HepG2 (cell line): ENCODE results near the gene NR2F6. TPM values are rescaled to one million over a fixed set of nuclear protein-coding genes. Genes with fewer than 3 reads are reported as not detected.

Experiments used
- FOXC1 ChIP-seq: sonication (generic); formaldehyde crosslinking; IDR thresholded peaks from 2 replicates; pipeline ENCODE4 v1.8.0; 2022; ENCODE audit warnings: mild to moderate bottlenecking, missing genetic modification reagents, borderline replicate concordance
- HNRNPK ChIP-seq: fragments of 200-400 bp; formaldehyde crosslinking; IDR thresholded peaks from 2 replicates; pipeline ENCODE4 v1.6.1; 2018; ENCODE audit warnings: low read length, low read depth, moderate library complexity, mild to moderate bottlenecking; ENCODE audit not compliant: poor library complexity, severe bottlenecking
- MXD3 ChIP-seq: IDR thresholded peaks from 2 replicates; pipeline ENCODE4 v1.6.1; 2016; ENCODE audit warnings: mild to moderate bottlenecking, missing biosample characterization, missing genetic modification reagents
- NR2F2 ChIP-seq: IDR thresholded peaks from 2 replicates; pipeline ENCODE4 v1.6.1; 2012; ENCODE audit warnings: low read depth, inconsistent platforms, borderline replicate concordance
- PHF20 ChIP-seq: sonication (generic); formaldehyde crosslinking; IDR thresholded peaks from 2 replicates; pipeline ENCODE4 v1.5.0; 2020; ENCODE audit warnings: mild to moderate bottlenecking, missing genetic modification reagents
- PREB ChIP-seq: sonication (generic); formaldehyde crosslinking; IDR thresholded peaks from 2 replicates; pipeline ENCODE4 v1.4.0; 2020; ENCODE audit warnings: missing genetic modification reagents
- SALL1 ChIP-seq: sonication (generic); formaldehyde crosslinking; IDR thresholded peaks from 2 replicates; pipeline ENCODE4 v1.8.0; 2022; ENCODE audit warnings: mild to moderate bottlenecking, missing genetic modification reagents
- U2AF2 ChIP-seq: fragments of 200-400 bp; formaldehyde crosslinking; IDR thresholded peaks from 2 replicates; pipeline ENCODE4 v1.6.1; 2017; ENCODE audit warnings: low read depth, mild to moderate bottlenecking, low read length
- XBP1 ChIP-seq: sonication (generic); formaldehyde crosslinking; IDR thresholded peaks from 2 replicates; pipeline ENCODE4 v1.5.0; 2020; ENCODE audit warnings: missing genetic modification reagents
- ZMYM4 ChIP-seq: sonication (generic); formaldehyde crosslinking; IDR thresholded peaks from 2 replicates; pipeline ENCODE4 v1.8.1; 2023; ENCODE audit warnings: mild to moderate bottlenecking, missing genetic modification reagents
- ZNF12 ChIP-seq: sonication (generic); formaldehyde crosslinking; IDR thresholded peaks from 2 replicates; pipeline ENCODE4 v1.5.0; 2020; ENCODE audit warnings: missing genetic modification reagents
- ZNF282 ChIP-seq: fragments of 450-650 bp; IDR thresholded peaks from 2 replicates; pipeline ENCODE4 v1.6.1; 2018; ENCODE audit not compliant: partially characterized antibody
- ZNF772 ChIP-seq: sonication (generic); formaldehyde crosslinking; IDR thresholded peaks from 2 replicates; pipeline ENCODE4 v1.5.0; 2020; ENCODE audit warnings: mild to moderate bottlenecking, missing genetic modification reagents
- ZNF883 ChIP-seq: sonication (generic); formaldehyde crosslinking; IDR thresholded peaks from 2 replicates; pipeline ENCODE4 v1.5.1; 2020; ENCODE audit warnings: mild to moderate bottlenecking, missing genetic modification reagents; ENCODE audit errors: not compliant biosample characterization
- polyA plus RNA-seq, 8 experiments: library from polyadenylated mRNA; depleted of rRNA in 3 of 8; stranded (reverse) in 7 of 8; unstranded in 1 of 8; fragments of >200 nt; fragmentation: Illumina TruSeq in 4 of 8; extraction: Trizol in 4 of 8; gene quantifications; 2 replicates each; pipeline versions ENCODE4 v1.2.1 to v1.2.3, GENCODE V29; 2011 to 2016; ENCODE audit warnings: low read depth in 4 of 8, missing spikeins in 1 of 8, mixed read lengths in 1 of 8; ENCODE audit not compliant: insufficient read depth in 1 of 8
- total RNA-seq, 5 experiments: library from RNA; depleted of rRNA; stranded (reverse); fragments of >200 nt; fragmentation: Illumina TruSeq; extraction: Trizol; gene quantifications; 2 replicates each; pipeline ENCODE4 v1.2.3, GENCODE V29; 2016; ENCODE audit warnings: low read depth in 1 of 5
- TF ChIP-seq, protein P1 (sequence below): sonication (generic); formaldehyde crosslinking; IDR thresholded peaks from 2 replicates; pipeline ENCODE4 v1.4.0; 2020; ENCODE audit warnings: missing genetic modification reagents
- TF ChIP-seq, protein P2 (sequence below): sonication (generic); formaldehyde crosslinking; conservative IDR thresholded peaks from 2 replicates; pipeline ENCODE4 v1.4.0; 2020; ENCODE audit warnings: mild to moderate bottlenecking, missing genetic modification reagents, moderate library complexity
- TF ChIP-seq, protein P3 (sequence below), 2 experiments: sonication (generic) in 1 of 2; formaldehyde crosslinking in 1 of 2; IDR thresholded peaks; 2 replicates each; pipeline versions ENCODE4 v1.5.1 to v1.6.1; 2011 to 2020; ENCODE audit warnings: borderline replicate concordance in 1 of 2, low read depth in 1 of 2, low read length in 1 of 2, mild to moderate bottlenecking in 1 of 2, missing genetic modification reagents in 1 of 2, moderate library complexity in 1 of 2

NR2F6 gene
- total and polyA plus RNA-seq, 2 of the 13 experiments (the other 11 are each of a cell fraction or from before 2014, with no cell fraction given) = 30.9 to 72.4 TPM

- TF ChIP-seq, protein P1, sequence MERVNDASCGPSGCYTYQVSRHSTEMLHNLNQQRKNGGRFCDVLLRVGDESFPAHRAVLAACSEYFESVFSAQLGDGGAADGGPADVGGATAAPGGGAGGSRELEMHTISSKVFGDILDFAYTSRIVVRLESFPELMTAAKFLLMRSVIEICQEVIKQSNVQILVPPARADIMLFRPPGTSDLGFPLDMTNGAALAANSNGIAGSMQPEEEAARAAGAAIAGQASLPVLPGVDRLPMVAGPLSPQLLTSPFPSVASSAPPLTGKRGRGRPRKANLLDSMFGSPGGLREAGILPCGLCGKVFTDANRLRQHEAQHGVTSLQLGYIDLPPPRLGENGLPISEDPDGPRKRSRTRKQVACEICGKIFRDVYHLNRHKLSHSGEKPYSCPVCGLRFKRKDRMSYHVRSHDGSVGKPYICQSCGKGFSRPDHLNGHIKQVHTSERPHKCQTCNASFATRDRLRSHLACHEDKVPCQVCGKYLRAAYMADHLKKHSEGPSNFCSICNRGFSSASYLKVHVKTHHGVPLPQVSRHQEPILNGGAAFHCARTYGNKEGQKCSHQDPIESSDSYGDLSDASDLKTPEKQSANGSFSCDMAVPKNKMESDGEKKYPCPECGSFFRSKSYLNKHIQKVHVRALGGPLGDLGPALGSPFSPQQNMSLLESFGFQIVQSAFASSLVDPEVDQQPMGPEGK (CRISPR knock-in tag) = 0 out of 2 replicates have a peak, but pooled peaks have one; percentile 26
- TF ChIP-seq SALL1 (CRISPR knock-in tag) (peak; percentile 60), ZNF883 (CRISPR knock-in tag) (no peak), ZNF282 (no peak), ZMYM4 (CRISPR knock-in tag) (peak; percentile 13; the same call in 1 of the 2 replicates), HNRNPK (no peak), NR2F2 (peak; percentile 18; the same call in 1 of the 2 replicates), PHF20 (no peak), ZNF12 (no peak), MXD3 (peak; percentile 66; the same call in 1 of the 2 replicates), FOXC1 (CRISPR knock-in tag) (no peak), ZNF772 (peak; percentile 69; the same call in 1 of the 2 replicates), XBP1 (CRISPR knock-in tag) (no peak), U2AF2 (no peak), PREB (no peak)
- TF ChIP-seq, protein P2, sequence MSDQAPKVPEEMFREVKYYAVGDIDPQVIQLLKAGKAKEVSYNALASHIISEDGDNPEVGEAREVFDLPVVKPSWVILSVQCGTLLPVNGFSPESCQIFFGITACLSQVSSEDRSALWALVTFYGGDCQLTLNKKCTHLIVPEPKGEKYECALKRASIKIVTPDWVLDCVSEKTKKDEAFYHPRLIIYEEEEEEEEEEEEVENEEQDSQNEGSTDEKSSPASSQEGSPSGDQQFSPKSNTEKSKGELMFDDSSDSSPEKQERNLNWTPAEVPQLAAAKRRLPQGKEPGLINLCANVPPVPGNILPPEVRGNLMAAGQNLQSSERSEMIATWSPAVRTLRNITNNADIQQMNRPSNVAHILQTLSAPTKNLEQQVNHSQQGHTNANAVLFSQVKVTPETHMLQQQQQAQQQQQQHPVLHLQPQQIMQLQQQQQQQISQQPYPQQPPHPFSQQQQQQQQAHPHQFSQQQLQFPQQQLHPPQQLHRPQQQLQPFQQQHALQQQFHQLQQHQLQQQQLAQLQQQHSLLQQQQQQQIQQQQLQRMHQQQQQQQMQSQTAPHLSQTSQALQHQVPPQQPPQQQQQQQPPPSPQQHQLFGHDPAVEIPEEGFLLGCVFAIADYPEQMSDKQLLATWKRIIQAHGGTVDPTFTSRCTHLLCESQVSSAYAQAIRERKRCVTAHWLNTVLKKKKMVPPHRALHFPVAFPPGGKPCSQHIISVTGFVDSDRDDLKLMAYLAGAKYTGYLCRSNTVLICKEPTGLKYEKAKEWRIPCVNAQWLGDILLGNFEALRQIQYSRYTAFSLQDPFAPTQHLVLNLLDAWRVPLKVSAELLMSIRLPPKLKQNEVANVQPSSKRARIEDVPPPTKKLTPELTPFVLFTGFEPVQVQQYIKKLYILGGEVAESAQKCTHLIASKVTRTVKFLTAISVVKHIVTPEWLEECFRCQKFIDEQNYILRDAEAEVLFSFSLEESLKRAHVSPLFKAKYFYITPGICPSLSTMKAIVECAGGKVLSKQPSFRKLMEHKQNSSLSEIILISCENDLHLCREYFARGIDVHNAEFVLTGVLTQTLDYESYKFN (CRISPR knock-in tag) = peak; percentile 32; the same call in 1 of the 2 replicates
- TF ChIP-seq, protein P3, sequence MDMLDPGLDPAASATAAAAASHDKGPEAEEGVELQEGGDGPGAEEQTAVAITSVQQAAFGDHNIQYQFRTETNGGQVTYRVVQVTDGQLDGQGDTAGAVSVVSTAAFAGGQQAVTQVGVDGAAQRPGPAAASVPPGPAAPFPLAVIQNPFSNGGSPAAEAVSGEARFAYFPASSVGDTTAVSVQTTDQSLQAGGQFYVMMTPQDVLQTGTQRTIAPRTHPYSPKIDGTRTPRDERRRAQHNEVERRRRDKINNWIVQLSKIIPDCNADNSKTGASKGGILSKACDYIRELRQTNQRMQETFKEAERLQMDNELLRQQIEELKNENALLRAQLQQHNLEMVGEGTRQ (IDR thresholded peaks at IDR 0.05; ENCODE audit: low read depth, low read length) = no peak
- TF ChIP-seq, protein P3 (CRISPR knock-in tag; IDR thresholded peaks at IDR 0.05; ENCODE audit: borderline replicate concordance) = peak; percentile 73; the same call in 1 of the 2 replicates
Observed at GRCh38 chr19:17255150-17255621, 9.5 kb upstream of the NR2F6 start (continued).
